Nephron (organoid): ENCODE data around the gene SLC38A8.

Experiments used
- H3K27ac Mint-ChIP-seq, 3 experiments: 2 replicates each; pipeline ENCODE4 v1.8.0; 2020; ENCODE audit warnings: mixed read lengths in 3 of 3, mild to moderate bottlenecking in 2 of 3, moderate library complexity in 1 of 3
- H3K27me3 Mint-ChIP-seq: 2 replicates; pipeline ENCODE4 v1.8.0; 2021; ENCODE audit warnings: low read depth, mild to moderate bottlenecking, moderate library complexity, mixed read lengths
- H3K36me3 Mint-ChIP-seq: 2 replicates; pipeline ENCODE4 v1.8.0; 2020; ENCODE audit warnings: low read depth, mixed read lengths
- H3K4me1 Mint-ChIP-seq: 2 replicates; pipeline ENCODE4 v1.8.0; 2020; ENCODE audit warnings: mixed read lengths
- H3K4me3 Mint-ChIP-seq, 3 experiments: 2 replicates each; pipeline ENCODE4 v1.8.0; 2020; ENCODE audit warnings: mild to moderate bottlenecking in 3 of 3, mixed read lengths in 3 of 3, moderate library complexity in 2 of 3
- H3K9me3 Mint-ChIP-seq: 2 replicates; pipeline ENCODE4 v1.8.0; 2020; ENCODE audit warnings: mixed read lengths
- TF ChIP-seq, protein P1 (sequence below), 3 experiments: fragments of 200-600 bp; sonication (generic); IDR thresholded peaks; one replicate each; pipeline ENCODE4 v1.5.0; 2021; ENCODE audit warnings: antibody characterized with exemption in 3 of 3; ENCODE audit not compliant: unreplicated experiment in 3 of 3

Gene SLC38A8

DNA sequence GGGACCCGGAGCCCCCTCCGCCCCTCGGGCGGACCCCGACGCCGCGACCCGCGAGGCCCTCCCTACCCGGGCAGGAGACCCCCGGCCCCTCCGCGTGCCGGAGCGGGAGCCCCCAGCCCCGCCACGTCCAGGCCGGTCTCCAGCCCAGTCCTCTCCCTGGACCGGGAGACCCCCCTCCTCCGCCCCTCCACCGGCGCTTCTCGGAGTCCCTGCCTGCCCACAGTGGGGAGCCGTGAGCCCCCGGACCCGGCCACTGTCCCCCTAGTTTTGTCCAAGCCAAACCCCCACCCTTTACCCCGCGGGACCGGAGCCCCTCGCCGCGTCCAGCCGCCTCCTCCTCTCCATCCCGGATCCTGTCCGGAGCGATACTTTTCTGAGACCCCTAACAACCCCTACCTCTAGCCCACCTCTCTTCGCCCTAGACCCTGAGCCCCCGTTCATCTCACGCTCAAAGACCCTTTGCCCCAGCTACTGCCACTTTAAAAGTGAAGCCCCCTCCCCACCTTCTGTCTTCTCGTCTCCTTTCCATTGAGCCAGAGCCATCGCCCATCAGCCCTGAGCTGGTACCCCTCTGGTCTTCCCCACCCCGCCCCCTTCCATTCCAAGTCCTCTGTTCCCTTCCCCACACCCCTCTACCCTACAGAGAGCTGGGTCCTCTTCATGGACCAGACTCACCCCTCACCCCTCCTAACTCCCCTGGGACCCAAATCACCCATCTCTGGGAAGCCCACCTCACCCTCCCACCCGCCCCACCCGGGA lies 73.5 kb downstream of the SLC38A8 start:
- Mint-ChIP-seq H3K4me3 (peak overlapping the region; percentile 69 to 80 (median 77)), H3K36me3 (no peaks in the 10 kb centered on the region), H3K27ac (no peak overlapping the region), H3K27me3 (peaks cover 43% of the 10 kb centered on the region), H3K9me3 (no peaks in the 10 kb centered on the region), H3K4me1 (no peaks in the 10 kb centered on the region)
- TF ChIP-seq, protein P1, sequence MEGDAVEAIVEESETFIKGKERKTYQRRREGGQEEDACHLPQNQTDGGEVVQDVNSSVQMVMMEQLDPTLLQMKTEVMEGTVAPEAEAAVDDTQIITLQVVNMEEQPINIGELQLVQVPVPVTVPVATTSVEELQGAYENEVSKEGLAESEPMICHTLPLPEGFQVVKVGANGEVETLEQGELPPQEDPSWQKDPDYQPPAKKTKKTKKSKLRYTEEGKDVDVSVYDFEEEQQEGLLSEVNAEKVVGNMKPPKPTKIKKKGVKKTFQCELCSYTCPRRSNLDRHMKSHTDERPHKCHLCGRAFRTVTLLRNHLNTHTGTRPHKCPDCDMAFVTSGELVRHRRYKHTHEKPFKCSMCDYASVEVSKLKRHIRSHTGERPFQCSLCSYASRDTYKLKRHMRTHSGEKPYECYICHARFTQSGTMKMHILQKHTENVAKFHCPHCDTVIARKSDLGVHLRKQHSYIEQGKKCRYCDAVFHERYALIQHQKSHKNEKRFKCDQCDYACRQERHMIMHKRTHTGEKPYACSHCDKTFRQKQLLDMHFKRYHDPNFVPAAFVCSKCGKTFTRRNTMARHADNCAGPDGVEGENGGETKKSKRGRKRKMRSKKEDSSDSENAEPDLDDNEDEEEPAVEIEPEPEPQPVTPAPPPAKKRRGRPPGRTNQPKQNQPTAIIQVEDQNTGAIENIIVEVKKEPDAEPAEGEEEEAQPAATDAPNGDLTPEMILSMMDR (IDR thresholded peaks at IDR 0.05; ENCODE audit: unreplicated experiment in 3 of 3) = no peak

DNA sequence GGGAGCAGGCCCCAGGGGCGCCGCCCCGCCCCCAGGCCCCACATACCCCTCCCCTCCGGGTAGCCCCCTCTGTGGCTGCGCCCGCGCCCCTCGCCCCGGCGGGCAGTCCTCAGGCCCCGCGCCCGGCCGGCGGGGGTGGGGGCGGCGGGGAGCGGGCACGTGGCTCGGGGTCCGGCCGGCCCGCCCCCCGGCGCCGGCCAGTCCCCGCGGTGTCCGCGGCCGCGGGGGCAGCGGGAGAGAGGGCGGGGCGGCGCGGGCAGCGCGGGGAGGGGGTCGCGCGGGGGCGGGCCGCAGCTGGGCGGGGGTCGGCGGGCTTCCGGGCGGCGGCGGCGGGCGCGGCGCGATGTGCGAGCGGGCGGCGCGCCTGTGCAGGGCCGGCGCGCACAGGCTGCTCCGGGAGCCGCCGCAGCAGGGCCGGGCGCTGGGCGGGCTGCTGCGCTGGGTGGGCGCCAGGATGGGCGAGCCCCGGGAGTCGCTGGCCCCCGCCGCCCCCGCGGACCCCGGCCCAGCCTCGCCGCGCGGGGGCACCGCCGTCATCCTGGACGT lies 74.2 kb downstream of the SLC38A8 start:
- Mint-ChIP-seq H3K27me3 (peaks cover 38% of the 10 kb centered on the region), H3K4me1 (no peaks in the 10 kb centered on the region), H3K9me3 (no peaks in the 10 kb centered on the region), H3K27ac (peak overlapping the region in 1 of 3 experiments; percentile 48), H3K36me3 (no peaks in the 10 kb centered on the region), H3K4me3 (peak overlapping the region in 2 of 3 experiments; percentile 76 to 85)
- TF ChIP-seq, protein P1 (IDR thresholded peaks at IDR 0.05; ENCODE audit: unreplicated experiment in 3 of 3) = no peak

DNA sequence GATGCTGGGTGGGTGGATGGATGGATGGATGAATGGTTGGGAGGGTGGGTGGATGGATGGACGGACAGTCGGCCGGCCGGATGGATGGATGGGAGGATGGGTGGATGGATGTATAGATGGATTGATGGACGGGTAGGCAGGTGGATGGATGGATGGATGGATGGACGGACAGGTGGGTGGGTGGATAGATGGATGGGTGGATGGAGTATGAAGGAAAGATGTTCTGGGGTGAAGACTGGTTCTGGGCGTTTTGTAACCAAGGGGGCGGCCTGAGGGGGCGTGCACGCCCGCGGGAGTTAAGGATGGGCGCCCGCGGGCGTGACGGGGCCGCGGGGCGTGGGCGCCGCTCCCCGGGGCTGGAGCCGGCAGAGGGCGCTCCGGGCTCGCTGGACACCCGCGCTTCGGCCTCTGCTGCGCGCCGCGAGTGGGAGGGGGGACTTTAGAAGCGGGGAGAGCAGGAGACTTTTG lies 74.7 kb downstream of the SLC38A8 start, which contains the start of gene NECAB2:
Gene NECAB2, plus strand, starts transcription at position 407 of the 468 bp plus-strand sequence. CDS start 405 bp downstream, outside the sequence.
- H3K4me3 Mint-ChIP-seq = peak within 1 kb of the TSS; percentile 80 to 85 (median 85)
- H3K4me1 Mint-ChIP-seq = no peaks in the 10 kb centered on the region
- TF ChIP-seq, protein P1 (IDR thresholded peaks at IDR 0.05; ENCODE audit: unreplicated experiment in 3 of 3) = peak; percentile 68 to 76 (median 71)
- H3K9me3 Mint-ChIP-seq = no peaks in the 10 kb centered on the region
- no peaks in the 10 kb centered on the region for H3K36me3 Mint-ChIP-seq
- peaks cover 35% of the 10 kb centered on the region for H3K27me3 Mint-ChIP-seq
- H3K27ac Mint-ChIP-seq = peak within 1 kb of the TSS in 1 of 3 experiments; percentile 48

DNA sequence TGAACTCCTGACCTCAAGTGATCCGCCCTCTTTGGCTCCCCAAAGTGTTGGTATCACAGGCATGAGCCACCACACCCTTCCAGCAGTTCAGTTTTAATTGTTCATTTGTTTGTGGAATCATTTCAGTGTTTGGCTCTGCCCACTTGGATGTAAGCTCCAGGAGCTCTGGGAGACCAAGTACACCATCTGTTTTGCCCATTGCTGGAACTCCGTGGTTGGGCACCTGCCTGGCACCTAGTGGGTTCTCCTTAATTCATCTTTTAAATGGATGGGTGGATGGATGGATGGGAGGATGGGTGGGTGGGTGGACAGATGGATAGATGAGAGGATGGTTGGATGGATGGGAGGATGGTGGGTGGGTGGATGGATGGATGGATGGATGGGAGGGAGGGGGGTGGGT lies 75.5 kb downstream of the SLC38A8 start:
- H3K36me3 Mint-ChIP-seq = no peaks in the 10 kb centered on the region
- H3K4me3 Mint-ChIP-seq = peak overlapping the region in 1 of 3 experiments; percentile 9
- H3K27ac Mint-ChIP-seq = no peak overlapping the region
- no peaks in the 10 kb centered on the region for H3K4me1 Mint-ChIP-seq
- peaks cover 39% of the 10 kb centered on the region for H3K27me3 Mint-ChIP-seq
- TF ChIP-seq, protein P1 (IDR thresholded peaks at IDR 0.05; ENCODE audit: unreplicated experiment in 3 of 3) = no peak
- no peaks in the 10 kb centered on the region for H3K9me3 Mint-ChIP-seq

DNA sequence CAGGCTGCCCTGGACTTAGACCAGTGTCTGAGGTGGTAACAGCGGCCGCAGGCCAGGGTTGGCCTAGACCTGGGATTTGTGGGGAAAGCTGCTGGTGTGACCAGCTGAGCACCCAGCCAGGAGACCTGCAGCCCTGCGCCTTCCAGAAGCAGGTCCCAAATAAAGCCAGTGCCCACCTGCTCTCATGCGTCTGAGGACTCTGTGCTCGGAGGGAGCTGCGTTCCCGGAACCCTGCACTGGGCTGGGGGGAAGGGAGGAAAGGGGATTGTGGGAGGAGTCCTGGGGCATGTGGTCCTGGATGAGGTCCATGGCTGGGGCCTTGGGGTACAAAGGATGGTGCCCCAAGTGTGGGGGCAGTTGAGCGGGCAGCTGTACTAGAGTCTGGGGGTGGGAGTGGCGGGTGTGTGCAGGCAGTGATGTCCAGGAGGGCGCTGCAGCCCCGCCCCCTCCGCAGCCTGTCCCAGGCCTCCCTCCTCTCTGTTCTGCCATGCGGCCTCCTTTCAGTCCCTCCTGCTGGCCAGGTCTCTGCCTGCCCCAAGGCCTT lies 76.4 kb downstream of the SLC38A8 start:
- Mint-ChIP-seq H3K27ac (no peak overlapping the region), H3K4me1 (no peaks in the 10 kb centered on the region), H3K4me3 (peak overlapping the region; percentile 9 to 14 (median 9)), H3K9me3 (no peaks in the 10 kb centered on the region), H3K27me3 (peaks cover 33% of the 10 kb centered on the region), H3K36me3 (no peaks in the 10 kb centered on the region)
- TF ChIP-seq, protein P1 (IDR thresholded peaks at IDR 0.05; ENCODE audit: unreplicated experiment in 3 of 3) = no peak
